Panc1 (cell line): ENCODE measurements around the gene ADCY3.

Experiments used
- CTCF ChIP-seq: fragments of 450-650 bp; IDR thresholded peaks from 2 replicates; pipeline ENCODE4 v1.5.1; 2017; ENCODE audit warnings: mild to moderate bottlenecking
- POLR2AphosphoS5 ChIP-seq: IDR thresholded peaks from 2 replicates; pipeline ENCODE4 v1.6.1; 2012; ENCODE audit warnings: mild to moderate bottlenecking, low read depth, low read length, moderate library complexity

- TF ChIP-seq CTCF (no peak), POLR2AphosphoS5 (no peak)
Measured at GRCh38 chr2:24950102-24950501, 30.1 kb upstream of the ADCY3 start.
